MCF 10A (cell line): ENCODE data around the gene AKR1A1. TPM values are rescaled to one million over a fixed set of nuclear protein-coding genes. Genes with fewer than 3 reads are reported as not detected.

Experiments used
- BruUV-seq: library from RNA; stranded (reverse); fragments of 400-500 nt; replicated peaks from 2 replicates; lab custom pipeline; 2021; lab: Mats Ljungman, UMichigan
- CTCF ChIA-PET: fragments of 300-600 bp; sonication (Branson Sonifier 250); formaldehyde crosslinking; extraction: SDS; loops from one replicate; lab custom pipeline; 2021; ENCODE audit warnings: antibody characterized with exemption, inconsistent platforms; lab: Yijun Ruan, JAX
- POLR2A ChIA-PET: fragments of 300-600, 350-650 bp; sonication (Branson Sonifier 250); formaldehyde crosslinking; extraction: SDS; loops from one replicate; lab custom pipeline; 2020; ENCODE audit warnings: antibody characterized with exemption, inconsistent platforms; lab: Yijun Ruan, JAX
- DNase-seq: peaks from one replicate; pipeline ENCODE4 v3.0.0-alpha.2; 2018; ENCODE audit not compliant: unreplicated experiment
- H3K27ac Mint-ChIP-seq: one replicate; pipeline ENCODE4 v1.8.0; 2022; ENCODE audit warnings: mild to moderate bottlenecking, low read depth, mixed read lengths; ENCODE audit not compliant: unreplicated experiment
- H3K27me3 Mint-ChIP-seq: one replicate; pipeline ENCODE4 v1.8.0; 2022; ENCODE audit warnings: mixed read lengths; ENCODE audit not compliant: insufficient read depth, unreplicated experiment
- H3K36me3 Mint-ChIP-seq: one replicate; pipeline ENCODE4 v1.8.0; 2022; ENCODE audit warnings: mild to moderate bottlenecking, moderate library complexity, mixed read lengths; ENCODE audit not compliant: insufficient read depth, unreplicated experiment
- H3K4me1 Mint-ChIP-seq: one replicate; pipeline ENCODE4 v1.8.0; 2022; ENCODE audit warnings: mixed read lengths; ENCODE audit not compliant: insufficient read depth, unreplicated experiment
- H3K4me3 Mint-ChIP-seq: one replicate; pipeline ENCODE4 v1.8.0; 2022; ENCODE audit warnings: mild to moderate bottlenecking, moderate library complexity, mixed read lengths; ENCODE audit not compliant: unreplicated experiment
- H3K9me3 Mint-ChIP-seq: one replicate; pipeline ENCODE4 v1.8.0; 2022; ENCODE audit warnings: mixed read lengths; ENCODE audit not compliant: unreplicated experiment
- intact Hi-C: fragments of 100-400 bp; cut with micrococcal nuclease; formaldehyde crosslinking; loops from 2 replicates; pipeline ENCODE4 v1.14.1; 2022
- total RNA-seq: library from RNA; stranded (reverse); gene quantifications from 2 replicates; pipeline ENCODE4 v1.2.3, GENCODE V29; 2022
- TF ChIP-seq, protein P1 (sequence below): fragments of 200-600 bp; IDR thresholded peaks from one replicate; pipeline ENCODE4 v1.8.0; 2022; ENCODE audit warnings: antibody characterized with exemption, mild to moderate bottlenecking; ENCODE audit not compliant: unreplicated experiment

Gene AKR1A1
- total RNA-seq, 1 experiment from 2014 or later: 108 TPM

DNA sequence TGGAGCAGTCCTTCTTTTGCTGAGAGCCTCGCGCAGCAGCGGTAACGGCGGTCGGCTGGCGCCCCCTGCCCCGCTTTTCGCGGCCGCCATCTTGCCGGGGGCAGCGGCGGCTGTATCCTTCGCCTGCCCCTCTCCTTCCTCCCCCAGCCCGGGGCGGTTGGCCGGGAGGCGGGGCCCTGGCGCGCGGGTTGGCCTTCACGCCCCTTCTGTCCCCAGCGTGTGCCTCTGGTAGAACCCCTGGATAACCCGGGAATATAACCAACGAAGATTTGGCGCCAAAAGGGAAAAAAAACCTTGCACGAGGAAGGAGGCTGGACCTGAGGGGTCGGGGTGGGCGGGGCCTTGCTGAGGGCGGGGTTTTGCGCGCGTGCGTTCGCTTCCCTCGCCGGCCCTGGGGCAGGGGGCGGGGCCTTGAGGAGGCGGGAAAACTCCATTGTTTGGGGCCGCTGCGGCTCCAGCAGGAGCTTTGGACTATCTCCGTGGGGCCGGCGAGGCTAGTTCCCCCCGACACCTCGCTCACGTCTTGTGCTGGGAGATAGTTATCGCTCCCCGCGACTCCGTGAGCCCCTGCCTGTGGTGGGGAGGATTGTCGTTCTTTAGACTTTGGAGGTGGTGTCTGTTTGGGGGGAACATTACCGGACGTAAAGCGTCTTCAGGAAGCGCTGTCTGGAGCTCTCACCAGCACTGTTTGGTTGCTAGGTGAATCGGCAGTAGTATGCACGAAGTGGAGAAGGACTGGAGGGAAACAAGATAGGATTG, 33.9 kb downstream of the AKR1A1 start:
- ChIA-PET POLR2A (interaction anchor here (0.7 to 3.6 kb wide), 20 partner anchors 10 to 662 kb away, joined by 3 to 30 read pairs (median 6); partner anchors contain the start of genes AKR1A1, GPBP1L1, MAST2 and MMACHC), CTCF (interaction anchor here (1.0 kb wide), 1 partner anchor 84 kb away, joined by 3 read pairs; the partner anchor contains the start of genes CCDC163 and MMACHC)
- intact Hi-C loops: no loop called here
- DNase-seq: peak; percentile 92
- BruUV-seq: TSS peak; percentile 68
- H3K36me3 Mint-ChIP-seq: peaks cover 12% of the 10 kb centered on the region
- H3K4me3 Mint-ChIP-seq: peak overlapping the region; percentile 89
- TF ChIP-seq, protein P1, sequence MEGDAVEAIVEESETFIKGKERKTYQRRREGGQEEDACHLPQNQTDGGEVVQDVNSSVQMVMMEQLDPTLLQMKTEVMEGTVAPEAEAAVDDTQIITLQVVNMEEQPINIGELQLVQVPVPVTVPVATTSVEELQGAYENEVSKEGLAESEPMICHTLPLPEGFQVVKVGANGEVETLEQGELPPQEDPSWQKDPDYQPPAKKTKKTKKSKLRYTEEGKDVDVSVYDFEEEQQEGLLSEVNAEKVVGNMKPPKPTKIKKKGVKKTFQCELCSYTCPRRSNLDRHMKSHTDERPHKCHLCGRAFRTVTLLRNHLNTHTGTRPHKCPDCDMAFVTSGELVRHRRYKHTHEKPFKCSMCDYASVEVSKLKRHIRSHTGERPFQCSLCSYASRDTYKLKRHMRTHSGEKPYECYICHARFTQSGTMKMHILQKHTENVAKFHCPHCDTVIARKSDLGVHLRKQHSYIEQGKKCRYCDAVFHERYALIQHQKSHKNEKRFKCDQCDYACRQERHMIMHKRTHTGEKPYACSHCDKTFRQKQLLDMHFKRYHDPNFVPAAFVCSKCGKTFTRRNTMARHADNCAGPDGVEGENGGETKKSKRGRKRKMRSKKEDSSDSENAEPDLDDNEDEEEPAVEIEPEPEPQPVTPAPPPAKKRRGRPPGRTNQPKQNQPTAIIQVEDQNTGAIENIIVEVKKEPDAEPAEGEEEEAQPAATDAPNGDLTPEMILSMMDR: no peak
- H3K9me3 Mint-ChIP-seq: no peaks in the 10 kb centered on the region
- peak overlapping the region; percentile 68 for H3K27ac Mint-ChIP-seq
- H3K4me1 Mint-ChIP-seq: peaks cover 15% of the 10 kb centered on the region
- H3K27me3 Mint-ChIP-seq: no peaks in the 10 kb centered on the region

DNA sequence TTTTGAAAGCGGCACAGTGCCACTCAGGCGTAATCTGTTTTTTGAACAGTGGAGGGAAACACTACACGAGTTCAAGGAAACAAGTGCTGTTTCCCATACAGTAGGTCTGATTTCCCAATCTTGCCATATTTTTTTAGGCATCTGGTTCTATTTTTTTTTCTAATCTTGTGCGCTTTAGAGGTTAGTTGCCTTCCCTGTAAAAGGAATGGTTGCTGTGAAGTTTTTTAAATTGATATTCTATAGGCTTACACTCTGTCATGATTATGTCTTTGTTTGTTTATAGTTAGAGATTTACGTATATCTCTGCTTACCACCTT, 34.4 kb downstream of the AKR1A1 start:
- no TSS peak for BruUV-seq
- intact Hi-C loops: no loop called here
- H3K4me1 Mint-ChIP-seq: peaks cover 15% of the 10 kb centered on the region
- no peaks in the 10 kb centered on the region for H3K27me3 Mint-ChIP-seq
- POLR2A ChIA-PET: interaction anchor here (0.7 to 3.6 kb wide), 16 partner anchors 9 to 662 kb away, joined by 3 to 30 read pairs (median 6); partner anchors contain the start of genes AKR1A1, GPBP1L1, MAST2 and MUTYH
- H3K4me3 Mint-ChIP-seq: peak overlapping the region; percentile 89
- peak overlapping the region; percentile 68 for H3K27ac Mint-ChIP-seq
- CTCF ChIA-PET: interaction anchor here (1.0 kb wide), 1 partner anchor 85 kb away, joined by 3 read pairs; the partner anchor contains the start of genes CCDC163 and MMACHC
- TF ChIP-seq, protein P1: no peak
- DNase-seq: no peak
- H3K9me3 Mint-ChIP-seq: no peaks in the 10 kb centered on the region
- peaks cover 14% of the 10 kb centered on the region for H3K36me3 Mint-ChIP-seq

DNA sequence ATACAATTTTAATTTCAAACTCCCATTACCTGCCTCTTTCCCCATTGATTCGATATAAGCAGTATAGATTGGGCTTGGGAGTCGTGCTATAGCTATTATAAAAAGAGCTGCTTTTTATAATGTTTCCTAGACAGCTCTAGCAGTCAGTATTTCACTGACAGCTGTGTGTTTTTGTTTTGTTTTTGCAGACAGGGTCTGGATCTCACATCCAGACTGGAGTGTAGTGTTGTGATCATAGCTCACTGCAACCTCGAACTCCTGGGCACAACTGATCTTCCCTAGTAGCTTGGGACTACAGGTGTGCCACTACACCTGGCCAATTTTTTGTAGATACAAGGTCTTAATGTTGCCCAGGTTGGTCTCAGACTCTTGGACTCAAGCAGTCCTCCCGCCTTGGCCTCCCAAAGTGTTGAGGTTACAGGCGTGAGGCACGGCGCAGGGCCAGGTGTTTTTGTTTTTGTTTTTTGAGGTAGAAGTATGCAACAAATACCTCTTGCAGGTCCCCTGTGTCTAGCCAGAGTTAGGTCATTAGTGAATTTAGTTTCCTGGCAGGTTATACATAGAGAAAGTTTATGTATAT, 35.0 kb downstream of the AKR1A1 start:
- Mint-ChIP-seq H3K27me3 (no peaks in the 10 kb centered on the region), H3K4me3 (peak overlapping the region; percentile 89), H3K4me1 (peaks cover 15% of the 10 kb centered on the region), H3K27ac (peak overlapping the region; percentile 68), H3K9me3 (no peaks in the 10 kb centered on the region), H3K36me3 (peaks cover 14% of the 10 kb centered on the region)
- intact Hi-C loops: no loop called here
- CTCF ChIA-PET: interaction anchor here (0.6 to 1.0 kb wide), 3 partner anchors 26 to 85 kb away, joined by 3 to 6 read pairs (median 4); partner anchors contain the start of genes CCDC163 and MMACHC
- TF ChIP-seq, protein P1: no peak
- POLR2A ChIA-PET: interaction anchor here (0.7 to 3.6 kb wide), 15 partner anchors 9 to 496 kb away, joined by 3 to 30 read pairs (median 6); partner anchors contain the start of genes AKR1A1, GPBP1L1, MAST2 and PRDX1
- BruUV-seq: no TSS peak
- DNase-seq: no peak

DNA sequence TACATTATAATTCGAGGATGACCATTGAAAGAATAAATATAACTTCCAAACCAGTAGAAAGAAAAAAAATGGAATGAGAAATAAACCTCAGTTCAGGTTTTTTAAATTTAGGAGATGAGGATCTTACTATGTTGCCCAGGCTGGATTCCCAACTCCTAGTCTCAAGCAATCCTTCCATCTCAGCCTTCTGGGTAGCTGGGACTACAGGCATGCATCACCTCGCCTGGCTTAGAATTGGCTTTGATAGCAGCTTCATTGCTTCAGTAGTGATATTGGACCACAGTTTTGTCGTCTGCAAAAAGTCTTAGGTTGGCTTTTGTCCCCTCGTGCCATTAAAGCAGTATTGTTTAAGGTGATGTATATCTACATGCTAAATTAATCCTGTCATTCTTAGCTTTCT, 36.1 kb downstream of the AKR1A1 start:
- intact Hi-C loops: no loop called here

More for the DNA sequence above, 36.1 kb downstream of the AKR1A1 start:
- H3K27me3 Mint-ChIP-seq: no peaks in the 10 kb centered on the region
- peak overlapping the region; percentile 59 for H3K27ac Mint-ChIP-seq
- ChIA-PET POLR2A (interaction anchor here (0.6 to 2.9 kb wide), 3 partner anchors 27 to 87 kb away, joined by 3 to 13 read pairs (median 9); partner anchors contain the start of genes AKR1A1, CCDC163 and MMACHC), CTCF (no interaction called here)
- no peak for DNase-seq
- H3K9me3 Mint-ChIP-seq: no peaks in the 10 kb centered on the region
- H3K36me3 Mint-ChIP-seq: peaks cover 20% of the 10 kb centered on the region
- H3K4me1 Mint-ChIP-seq: peaks cover 15% of the 10 kb centered on the region
- peak overlapping the region; percentile 89 for H3K4me3 Mint-ChIP-seq
- TF ChIP-seq, protein P1: no peak
- no TSS peak for BruUV-seq
